Neuronal stem cell (in vitro differentiated cells): ENCODE data around the gene TPT1.
"Not testable (repeated sequence)": the region's sequence is repeated elsewhere in the genome, so short reads cannot be mapped to it uniquely, and the experiment has no call there.

Experiments
- DNase-seq: peaks from one replicate; pipeline ENCODE4 v3.0.0-alpha.2; 2013; ENCODE audit warnings: low spot score
- H2AFZ ChIP-seq: one replicate; pipeline ENCODE4 v1.6.1; 2013; ENCODE audit warnings: mild to moderate bottlenecking, low read length, inconsistent platforms
- H2AK5ac ChIP-seq: 2 replicates; pipeline ENCODE4 v1.6.1; 2013; ENCODE audit warnings: low read depth, mild to moderate bottlenecking, inconsistent platforms, low read length, moderate library complexity, mixed read lengths
- H2BK120ac ChIP-seq: 2 replicates; pipeline ENCODE4 v1.6.1; 2013; ENCODE audit warnings: low read depth, mild to moderate bottlenecking, inconsistent platforms, low read length, moderate library complexity, mixed read lengths
- H2BK12ac ChIP-seq: one replicate; pipeline ENCODE4 v1.6.1; 2013; ENCODE audit warnings: low read length, inconsistent platforms
- H2BK15ac ChIP-seq: 2 replicates; pipeline ENCODE4 v1.6.1; 2013; ENCODE audit warnings: mild to moderate bottlenecking, low read length, inconsistent platforms, mixed read lengths
- H2BK5ac ChIP-seq: one replicate; pipeline ENCODE4 v1.6.1; 2013; ENCODE audit warnings: inconsistent platforms, mild to moderate bottlenecking, low read length, moderate library complexity
- H3K14ac ChIP-seq: one replicate; pipeline ENCODE4 v1.6.1; 2013; ENCODE audit warnings: low read length, inconsistent platforms
- H3K18ac ChIP-seq: 2 replicates; pipeline ENCODE4 v1.6.1; 2013; ENCODE audit warnings: low read length, inconsistent platforms
- H3K23ac ChIP-seq: 2 replicates; pipeline ENCODE4 v1.6.1; 2013; ENCODE audit warnings: low read depth, mild to moderate bottlenecking, mixed read lengths, low read length, inconsistent platforms; ENCODE audit not compliant: poor library complexity
- H3K27ac ChIP-seq: replicated peaks from 3 replicates; pipeline ENCODE4 v1.5.1; 2013; ENCODE audit warnings: low read length, inconsistent platforms
- H3K27me3 ChIP-seq, 3 experiments: 2 replicates each; pipeline ENCODE4 v1.6.1; 2013; ENCODE audit warnings: low read length in 3 of 3, mild to moderate bottlenecking in 2 of 3, inconsistent platforms in 1 of 3, low read depth in 1 of 3, mixed read lengths in 1 of 3, moderate library complexity in 1 of 3; ENCODE audit not compliant: control insufficient read depth in 3 of 3, insufficient read depth in 3 of 3
- H3K36me3 ChIP-seq, 2 donors: replicated peaks in 1 of 2; 2 replicates each; pipeline ENCODE4 v1.6.1; 2013; ENCODE audit warnings: low read length in 2 of 2; ENCODE audit not compliant: control insufficient read depth in 2 of 2, insufficient read depth in 2 of 2
- H3K4ac ChIP-seq: 2 replicates; pipeline ENCODE4 v1.6.1; 2013; ENCODE audit warnings: inconsistent platforms, mild to moderate bottlenecking, low read length, moderate library complexity
- H3K4me1 ChIP-seq, 2 donors: 1 replicate in 1 of 2; 2 replicates in 1 of 2; pipeline ENCODE4 v1.6.1; 2013; ENCODE audit warnings: low read length in 2 of 2, low read depth in 1 of 2; ENCODE audit not compliant: control insufficient read depth in 2 of 2, insufficient read depth in 1 of 2
- H3K4me2 ChIP-seq: one replicate; pipeline ENCODE4 v1.6.1; 2013; ENCODE audit warnings: mild to moderate bottlenecking, low read length, inconsistent platforms; ENCODE audit not compliant: insufficient read depth, poor library complexity, severe bottlenecking
- H3K4me3 ChIP-seq, 2 donors: 2 replicates each; pipeline ENCODE4 v1.5.1; 2013; ENCODE audit warnings: low read length in 2 of 2, mild to moderate bottlenecking in 2 of 2, inconsistent platforms in 1 of 2, moderate library complexity in 1 of 2
- H3K79me1 ChIP-seq: one replicate; pipeline ENCODE4 v1.6.1; 2013; ENCODE audit warnings: low read depth, mild to moderate bottlenecking, inconsistent platforms, low read length, moderate library complexity
- H3K9ac ChIP-seq: one replicate; pipeline ENCODE4 v1.6.1; 2013; ENCODE audit warnings: mild to moderate bottlenecking, low read depth, low read length, inconsistent platforms; ENCODE audit not compliant: poor library complexity
- H3K9me3 ChIP-seq, 2 donors: replicated peaks in 1 of 2; 2 replicates each; pipeline versions ENCODE3 to v1.6.1; 2013; ENCODE audit warnings: low read length in 2 of 2, mild to moderate bottlenecking in 2 of 2, inconsistent platforms in 1 of 2, low read depth in 1 of 2, mixed read lengths in 1 of 2, moderate library complexity in 1 of 2; ENCODE audit not compliant: control insufficient read depth in 2 of 2, insufficient read depth in 1 of 2
- H4K8ac ChIP-seq: one replicate; pipeline ENCODE4 v1.6.1; 2013; ENCODE audit warnings: low read depth, mild to moderate bottlenecking, inconsistent platforms, low read length, moderate library complexity
- H4K91ac ChIP-seq: one replicate; pipeline ENCODE4 v1.6.1; 2013; ENCODE audit warnings: low read length, low read depth, mild to moderate bottlenecking, inconsistent platforms; ENCODE audit not compliant: poor library complexity
- WGBS, 2 donors: extraction: QIAGEN DNeasy Blood & Tissue Kit; methylation state at CpG; one replicate each; pipeline ENCODE4 v1.1.7; 2013; ENCODE audit warnings: missing lambda C conversion rate in 2 of 2, mixed read lengths in 1 of 2; ENCODE audit not compliant: insufficient read length in 2 of 2, insufficient replicate concordance in 1 of 2; ENCODE audit errors: extremely low coverage in 2 of 2; 5-methylcytosine and 5-hydroxymethylcytosine counted together

Gene TPT1

DNA sequence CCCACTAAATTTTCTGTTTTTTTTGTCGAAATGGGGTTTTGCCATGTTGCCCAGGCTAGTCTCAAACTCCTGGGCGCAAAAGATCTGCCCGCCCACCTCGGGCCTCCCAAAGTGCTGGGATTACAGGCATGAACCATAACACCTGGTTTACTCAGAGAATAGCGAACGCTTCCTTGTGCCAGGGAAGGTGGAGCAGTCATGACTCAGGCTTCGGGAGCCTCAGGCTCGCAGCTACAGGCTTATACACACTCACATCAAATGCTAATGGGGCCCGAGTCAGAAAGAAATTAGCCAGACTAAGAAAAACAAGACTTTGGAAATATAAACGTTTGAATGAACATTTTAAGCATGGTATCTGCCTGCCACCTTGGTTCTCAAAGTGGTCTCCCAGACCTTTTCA lies 11.0 kb upstream of the TPT1 start:
- Histone ChIP-seq H3K27me3 (no peaks in the 10 kb centered on the region), H3K27ac (no peak overlapping the region), H3K18ac (no peak overlapping the region), H3K79me1 (no peaks in the 10 kb centered on the region), H2BK15ac (no peak overlapping the region), H3K4ac (no peak overlapping the region), H4K8ac (no peak overlapping the region), H2BK5ac (no peak overlapping the region), H3K14ac (no peak overlapping the region), H2BK120ac (no peak overlapping the region), H4K91ac (no peak overlapping the region), H2AK5ac (no peak overlapping the region), H3K4me2 (no peak overlapping the region), H3K23ac (no peak overlapping the region), H3K4me3 (no peak overlapping the region), H3K9me3 (peaks cover 0 to 2% of the 10 kb centered on the region in 2 donors), H3K36me3 (peaks cover 8 to 83% of the 10 kb centered on the region in 2 donors), H3K9ac (no peak overlapping the region), H3K4me1 (no peaks in the 10 kb centered on the region), H2AFZ (no peak overlapping the region), H2BK12ac (no peak overlapping the region)
- no peak for DNase-seq
- no CpG with 5 or more reads among the region's 10 CpGs for WGBS, 2 donors

DNA sequence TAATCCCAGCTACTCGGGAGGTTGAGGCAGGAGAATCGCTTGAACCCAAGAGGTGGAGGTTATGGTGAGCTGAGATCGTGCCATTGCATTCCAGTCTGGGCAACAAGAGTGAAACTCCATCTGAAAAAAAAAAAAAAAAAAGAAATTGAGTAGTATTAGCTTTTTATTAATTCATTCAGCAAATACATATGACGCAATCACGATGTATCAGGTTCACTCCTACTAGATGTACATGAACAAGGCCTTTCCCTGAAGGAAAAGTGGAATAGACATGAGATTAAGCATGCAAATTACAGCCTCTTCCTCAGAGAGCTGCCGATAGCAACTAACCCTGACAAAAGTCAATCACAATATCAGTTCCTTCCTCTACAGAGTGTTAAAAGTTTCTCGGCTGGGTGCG lies 9.2 kb upstream of the TPT1 start:
- no peak overlapping the region for H3K27ac ChIP-seq
- H3K79me1 ChIP-seq = no peaks in the 10 kb centered on the region
- no peak overlapping the region for H3K18ac ChIP-seq
- no peak overlapping the region for H2BK120ac ChIP-seq
- H3K9me3 ChIP-seq = peaks cover 0 to 2% of the 10 kb centered on the region in 2 donors
- no peak overlapping the region for H3K4me2 ChIP-seq
- H2BK12ac ChIP-seq = no peak overlapping the region
- no peak for DNase-seq
- H4K8ac ChIP-seq = no peak overlapping the region
- H2AFZ ChIP-seq = no peak overlapping the region
- no peak overlapping the region for H3K4ac ChIP-seq
- H3K27me3 ChIP-seq = no peaks in the 10 kb centered on the region
- no peak overlapping the region for H2BK5ac ChIP-seq
- WGBS, 2 donors = no CpG with 5 or more reads among the region's 8 CpGs
- no peak overlapping the region for H3K9ac ChIP-seq
- H3K36me3 ChIP-seq = peaks cover 12 to 81% of the 10 kb centered on the region in 2 donors
- H4K91ac ChIP-seq = no peak overlapping the region
- no peak overlapping the region for H3K23ac ChIP-seq
- no peak overlapping the region for H3K14ac ChIP-seq
- no peak overlapping the region for H2AK5ac ChIP-seq
- no peak overlapping the region for H3K4me3 ChIP-seq
- H3K4me1 ChIP-seq = no peaks in the 10 kb centered on the region
- H2BK15ac ChIP-seq = no peak overlapping the region

DNA sequence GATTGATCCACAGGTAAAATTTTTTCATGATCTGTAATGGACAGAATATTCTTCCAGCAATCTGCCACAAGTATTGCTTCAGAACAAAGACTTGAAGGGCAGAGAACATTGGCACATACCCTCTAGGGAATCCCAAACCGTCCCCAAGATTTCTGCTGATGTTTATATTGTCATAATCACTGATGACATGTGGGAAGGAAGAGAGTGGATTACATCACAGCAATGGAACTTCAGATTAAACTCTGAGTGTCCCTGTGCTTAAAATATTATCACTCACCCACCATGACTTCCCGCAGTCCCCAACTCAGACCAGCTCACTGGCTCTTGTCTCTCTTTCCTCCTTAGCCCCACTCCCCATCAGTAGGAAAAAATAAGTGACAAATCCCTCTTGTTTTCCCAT lies 8.5 kb upstream of the TPT1 start:
- H3K9me3 ChIP-seq = peaks cover 0 to 2% of the 10 kb centered on the region in 2 donors
- no peak overlapping the region for H4K8ac ChIP-seq
- no peak overlapping the region for H3K27ac ChIP-seq
- H3K79me1 ChIP-seq = no peaks in the 10 kb centered on the region
- H4K91ac ChIP-seq = no peak overlapping the region
- no peak overlapping the region for H3K9ac ChIP-seq
- no peak overlapping the region for H3K23ac ChIP-seq
- peaks cover 12 to 79% of the 10 kb centered on the region in 2 donors for H3K36me3 ChIP-seq
- no peak overlapping the region for H3K4me3 ChIP-seq
- H3K4ac ChIP-seq = no peak overlapping the region
- H3K18ac ChIP-seq = no peak overlapping the region
- H2BK120ac ChIP-seq = no peak overlapping the region
- no peak overlapping the region for H2AFZ ChIP-seq
- H2AK5ac ChIP-seq = no peak overlapping the region
- no peak overlapping the region for H2BK5ac ChIP-seq
- no peak for DNase-seq
- H2BK15ac ChIP-seq = no peak overlapping the region
- H2BK12ac ChIP-seq = no peak overlapping the region
- H3K4me1 ChIP-seq = no peaks in the 10 kb centered on the region
- H3K4me2 ChIP-seq = no peak overlapping the region
- no peaks in the 10 kb centered on the region for H3K27me3 ChIP-seq
- no CpG with 5 or more reads among the region's 2 CpGs for WGBS, 2 donors
- H3K14ac ChIP-seq = no peak overlapping the region

DNA sequence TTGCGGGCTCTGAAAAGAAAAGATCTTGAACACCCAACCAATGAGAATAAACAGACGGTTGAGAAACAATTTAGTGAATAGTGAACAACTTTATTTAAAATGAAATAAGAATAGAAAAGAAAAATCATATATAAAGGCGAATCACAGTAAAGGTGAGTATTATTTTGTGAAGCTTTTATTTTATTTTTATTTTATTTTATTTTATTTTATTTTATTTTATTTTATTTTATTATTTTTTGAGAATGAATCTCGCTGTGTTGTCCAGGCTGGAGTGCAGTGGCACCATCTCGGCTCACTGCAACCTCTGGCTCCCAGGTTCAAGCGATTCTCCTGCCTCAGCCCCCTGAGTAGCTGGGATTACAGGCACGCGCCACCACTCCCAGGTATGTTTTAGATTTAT lies 3.1 kb upstream of the TPT1 start:
- not testable (repeated sequence) for H4K91ac ChIP-seq, H2BK12ac ChIP-seq, H4K8ac ChIP-seq, H3K18ac ChIP-seq, H3K79me1 ChIP-seq, H3K4me2 ChIP-seq, H2BK5ac ChIP-seq, H3K9ac ChIP-seq, H2AFZ ChIP-seq, DNase-seq, H3K9me3 ChIP-seq, H2AK5ac ChIP-seq, H3K4me1 ChIP-seq, H3K4me3 ChIP-seq, H3K4ac ChIP-seq, H3K27ac ChIP-seq, H3K27me3 ChIP-seq, H2BK120ac ChIP-seq, H3K23ac ChIP-seq, H2BK15ac ChIP-seq, H3K14ac ChIP-seq
- H3K36me3 ChIP-seq = peaks cover 7 to 54% of the 10 kb centered on the region in 2 donors
- WGBS, 2 donors = no CpG with 5 or more reads among the region's 8 CpGs
